SJSA1 (cell line): Measurements from ENCODE around the gene SPECC1. TPM values are rescaled to one million over a fixed set of nuclear protein-coding genes. Genes with fewer than 3 reads are reported as not detected.
A peak's percentile ranks its signal among the peaks of the same experiment; 100 is the strongest.
"Not testable (repeated sequence)": the region's sequence is repeated elsewhere in the genome, so short reads cannot be mapped to it uniquely, and the experiment has no call there.

Experiments
- DNase-seq, 2 experiments: peaks; one replicate each; pipeline ENCODE4 v3.0.0-alpha.2; 2015 to 2020; ENCODE audit warnings: low spot score in 2 of 2, low read depth in 1 of 2
- H3K27ac ChIP-seq: fragments of 250-450 bp; sonication (Bioruptor Pico); 2 replicates; pipeline ENCODE4 v1.5.1; 2020; ENCODE audit warnings: mild to moderate bottlenecking, moderate library complexity
- H3K27me3 ChIP-seq: fragments of 250-450 bp; sonication (Bioruptor Pico); replicated peaks from 2 replicates; pipeline ENCODE4 v1.5.1; 2020; ENCODE audit warnings: mild to moderate bottlenecking, moderate library complexity
- H3K36me3 ChIP-seq: fragments of 250-450 bp; sonication (Bioruptor Pico); 2 replicates; pipeline ENCODE4 v1.5.1; 2020; ENCODE audit warnings: mild to moderate bottlenecking
- H3K4me1 ChIP-seq: fragments of 250-450 bp; sonication (Bioruptor Pico); replicated peaks from 2 replicates; pipeline ENCODE4 v1.6.1; 2021; ENCODE audit warnings: mild to moderate bottlenecking
- H3K4me3 ChIP-seq: fragments of 250-450 bp; sonication (Bioruptor Pico); 2 replicates; pipeline ENCODE4 v1.5.1; 2020; ENCODE audit warnings: mild to moderate bottlenecking
- H3K9me3 ChIP-seq: fragments of 250-450 bp; sonication (Bioruptor Pico); replicated peaks from 2 replicates; pipeline ENCODE4 v1.5.1; 2020; ENCODE audit warnings: mild to moderate bottlenecking
- total RNA-seq: library from RNA; depleted of rRNA; stranded (reverse); fragments of >200 nt; shearing (Covaris generic); gene quantifications from 2 replicates; pipeline ENCODE4 v1.2.3, GENCODE V29; 2014

Gene SPECC1
- total RNA-seq, 1 experiment from 2014 or later, result 81.0 TPM

GRCh38 chr17:20184181-20184580 is 175.0 kb downstream of the SPECC1 start:
- Histone ChIP-seq H3K36me3 (no peaks in the 10 kb centered on the region), H3K9me3 (no peaks in the 10 kb centered on the region), H3K4me1 (peaks cover 46% of the 10 kb centered on the region), H3K27me3 (no peaks in the 10 kb centered on the region), H3K27ac (peak overlapping the region; percentile 42), H3K4me3 (no peak overlapping the region)
- peak in 1 of 2 experiments; percentile 52 for DNase-seq

- H3K9me3 ChIP-seq, result no peaks in the 10 kb centered on the region
- H3K4me1 ChIP-seq, result peaks cover 55% of the 10 kb centered on the region
- DNase-seq, result peak in 1 of 2 experiments; percentile 10
- no peaks in the 10 kb centered on the region for H3K36me3 ChIP-seq
- H3K27ac ChIP-seq, result peak overlapping the region; percentile 42
- no peak overlapping the region for H3K4me3 ChIP-seq
- no peaks in the 10 kb centered on the region for H3K27me3 ChIP-seq
Observed at GRCh38 chr17:20184977-20185619, 175.9 kb downstream of the SPECC1 start.

GRCh38 chr17:20187049-20187448 is 177.9 kb downstream of the SPECC1 start:
- H3K4me1 ChIP-seq, result peaks cover 74% of the 10 kb centered on the region
- DNase-seq, result peak in 1 of 2 experiments; percentile 13
- H3K4me3 ChIP-seq, result no peak overlapping the region
- no peaks in the 10 kb centered on the region for H3K27me3 ChIP-seq
- H3K36me3 ChIP-seq, result no peaks in the 10 kb centered on the region
- H3K9me3 ChIP-seq, result no peaks in the 10 kb centered on the region
- no peak overlapping the region for H3K27ac ChIP-seq

GRCh38 chr17:20189302-20189701 is 180.1 kb downstream of the SPECC1 start:
- Histone ChIP-seq H3K4me3 (no peak overlapping the region), H3K27ac (peak overlapping the region; percentile 31), H3K36me3 (no peaks in the 10 kb centered on the region), H3K27me3 (no peaks in the 10 kb centered on the region), H3K4me1 (peaks cover 62% of the 10 kb centered on the region), H3K9me3 (no peaks in the 10 kb centered on the region)
- DNase-seq, result peak; percentile 64 to 80

- H3K36me3 ChIP-seq, result no peaks in the 10 kb centered on the region
- peaks cover 56% of the 10 kb centered on the region for H3K4me1 ChIP-seq
- H3K4me3 ChIP-seq, result no peak overlapping the region
- DNase-seq, result no peak
- H3K9me3 ChIP-seq, result no peaks in the 10 kb centered on the region
- H3K27ac ChIP-seq, result peak overlapping the region; percentile 31
- no peaks in the 10 kb centered on the region for H3K27me3 ChIP-seq
Observed at GRCh38 chr17:20189979-20190378, 180.8 kb downstream of the SPECC1 start.

- no peaks in the 10 kb centered on the region for H3K36me3 ChIP-seq
- H3K4me3 ChIP-seq, result no peak overlapping the region
- no peaks in the 10 kb centered on the region for H3K9me3 ChIP-seq
- no peak for DNase-seq
- H3K27me3 ChIP-seq, result no peaks in the 10 kb centered on the region
- H3K4me1 ChIP-seq, result peaks cover 49% of the 10 kb centered on the region
- no peak overlapping the region for H3K27ac ChIP-seq
Observed at GRCh38 chr17:20190605-20191004, 181.4 kb downstream of the SPECC1 start.

GRCh38 chr17:20191056-20191455 is 181.9 kb downstream of the SPECC1 start:
- DNase-seq, result peak in 1 of 2 experiments; percentile 47
- no peaks in the 10 kb centered on the region for H3K36me3 ChIP-seq
- H3K9me3 ChIP-seq, result no peaks in the 10 kb centered on the region
- H3K4me3 ChIP-seq, result no peak overlapping the region
- no peak overlapping the region for H3K27ac ChIP-seq
- H3K27me3 ChIP-seq, result no peaks in the 10 kb centered on the region
- peaks cover 47% of the 10 kb centered on the region for H3K4me1 ChIP-seq

GRCh38 chr17:20196286-20196685 is 187.1 kb downstream of the SPECC1 start:
- not testable (repeated sequence) for H3K9me3 ChIP-seq, H3K27ac ChIP-seq, H3K4me1 ChIP-seq, H3K4me3 ChIP-seq, H3K27me3 ChIP-seq, H3K36me3 ChIP-seq, DNase-seq

- no peak for DNase-seq
- H3K27ac ChIP-seq, result no peak overlapping the region
- H3K9me3 ChIP-seq, result 0 out of 2 replicates have a peak, but pooled peaks cover 2% of the 10 kb centered on the region
- H3K4me1 ChIP-seq, result peaks cover 10% of the 10 kb centered on the region
- H3K4me3 ChIP-seq, result no peak overlapping the region
- no peaks in the 10 kb centered on the region for H3K36me3 ChIP-seq
- H3K27me3 ChIP-seq, result no peaks in the 10 kb centered on the region
Observed at GRCh38 chr17:20197272-20197926, 188.2 kb downstream of the SPECC1 start.

GRCh38 chr17:20200016-20200795 is 191.0 kb downstream of the SPECC1 start:
- no peak for DNase-seq
- Histone ChIP-seq H3K27ac (no peak overlapping the region), H3K4me3 (no peak overlapping the region), H3K4me1 (peaks cover 27% of the 10 kb centered on the region), H3K27me3 (no peaks in the 10 kb centered on the region), H3K36me3 (peaks cover 10% of the 10 kb centered on the region), H3K9me3 (0 out of 2 replicates have a peak, but pooled peaks cover 2% of the 10 kb centered on the region)

GRCh38 chr17:20200865-20201458 is 191.8 kb downstream of the SPECC1 start:
- H3K36me3 ChIP-seq, result peaks cover 17% of the 10 kb centered on the region
- peaks cover 34% of the 10 kb centered on the region for H3K4me1 ChIP-seq
- H3K27ac ChIP-seq, result no peak overlapping the region
- no peak for DNase-seq
- no peaks in the 10 kb centered on the region for H3K27me3 ChIP-seq
- H3K9me3 ChIP-seq, result 0 out of 2 replicates have a peak, but pooled peaks cover 2% of the 10 kb centered on the region
- H3K4me3 ChIP-seq, result no peak overlapping the region

- Histone ChIP-seq H3K4me3 (no peak overlapping the region), H3K4me1 (peaks cover 46% of the 10 kb centered on the region), H3K27ac (no peak overlapping the region), H3K9me3 (0 out of 2 replicates have a peak, but pooled peaks cover 2% of the 10 kb centered on the region), H3K27me3 (no peaks in the 10 kb centered on the region), H3K36me3 (peaks cover 20% of the 10 kb centered on the region)
- DNase-seq, result no peak
Observed at GRCh38 chr17:20202141-20202621, 193.0 kb downstream of the SPECC1 start.

- Histone ChIP-seq H3K4me1 (peaks cover 47% of the 10 kb centered on the region), H3K9me3 (0 out of 2 replicates have a peak, but pooled peaks cover 2% of the 10 kb centered on the region), H3K36me3 (peaks cover 21% of the 10 kb centered on the region), H3K4me3 (no peak overlapping the region), H3K27ac (no peak overlapping the region), H3K27me3 (no peaks in the 10 kb centered on the region)
- no peak for DNase-seq
Observed at GRCh38 chr17:20203018-20203417, 193.9 kb downstream of the SPECC1 start.
